Activated CD4-positive, alpha-beta memory T cell treated with anti-CD3 and anti-CD28 coated beads for 36 hours (primary cell): ENCODE results near the gene NPR1. TPM values are rescaled to one million over a fixed set of nuclear protein-coding genes. Genes with fewer than 3 reads are reported as not detected.

ENCODE experiments used
- CTCF ChIA-PET: fragments of 350-600 bp; sonication (Branson Sonifier 250); formaldehyde crosslinking; loops from one replicate; lab custom pipeline; 2021; ENCODE audit warnings: antibody characterized with exemption, inconsistent platforms; lab: Charles Lee
- POLR2A ChIA-PET: fragments of 350-600 bp; sonication (Branson Sonifier 250); formaldehyde crosslinking; loops from one replicate; lab custom pipeline; 2021; ENCODE audit warnings: antibody characterized with exemption; lab: Charles Lee
- DNase-seq: peaks from one replicate; pipeline ENCODE4 v3.0.0-alpha.2; 2020
- H3K27ac Mint-ChIP-seq: one replicate; pipeline ENCODE4 v1.8.0; 2021; ENCODE audit warnings: mixed read lengths
- H3K27me3 Mint-ChIP-seq: one replicate; pipeline ENCODE4 v1.8.0; 2021; ENCODE audit warnings: mixed read lengths
- H3K36me3 Mint-ChIP-seq: one replicate; pipeline ENCODE4 v1.8.0; 2021; ENCODE audit warnings: mixed read lengths
- H3K4me1 Mint-ChIP-seq: one replicate; pipeline ENCODE4 v1.8.0; 2021; ENCODE audit warnings: low read depth, mixed read lengths
- H3K4me3 Mint-ChIP-seq: one replicate; pipeline ENCODE4 v1.8.0; 2021; ENCODE audit warnings: mild to moderate bottlenecking, mixed read lengths
- H3K9me3 Mint-ChIP-seq: one replicate; pipeline ENCODE4 v1.8.0; 2021; ENCODE audit warnings: mixed read lengths
- intact Hi-C: fragments of 100-400 bp; cut with micrococcal nuclease; formaldehyde crosslinking; loops from one replicate; pipeline ENCODE4 v1.15.1; 2023
- total RNA-seq, 2 experiments: library from RNA; stranded (reverse); gene quantifications; one replicate each; pipeline ENCODE4 v1.2.3, GENCODE V29; 2021

The NPR1 gene
- total RNA-seq, 2 experiments from 2014 or later = 0.05 to 0.07 TPM

DNA sequence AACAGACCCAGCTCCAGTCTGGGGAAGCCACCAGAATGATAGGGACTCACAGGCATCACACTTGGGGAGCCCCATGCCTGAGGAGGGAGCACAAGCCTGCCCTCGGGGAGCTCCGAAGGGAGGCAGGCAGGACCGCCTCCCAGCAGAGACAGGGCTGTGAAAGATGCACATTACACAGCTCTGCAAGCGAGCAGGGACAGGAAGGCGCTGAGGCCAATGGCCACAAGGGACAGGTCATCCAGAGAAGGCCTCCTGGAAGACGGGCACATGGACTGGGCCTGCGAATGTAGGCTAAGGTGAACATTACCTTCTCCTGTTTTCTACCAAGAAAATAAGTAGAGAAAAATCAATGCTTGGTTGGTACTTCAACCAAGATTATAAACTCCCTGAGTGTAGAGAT, 4.2 kb downstream of the NPR1 start:
- Mint-ChIP-seq H3K27ac (no peak overlapping the region), H3K27me3 (peaks cover 38% of the 10 kb centered on the region), H3K4me3 (no peak overlapping the region), H3K9me3 (no peaks in the 10 kb centered on the region), H3K4me1 (peaks cover 15% of the 10 kb centered on the region), H3K36me3 (no peaks in the 10 kb centered on the region)
- CTCF ChIA-PET = interaction anchor here (0.6 kb wide), 1 partner anchor 72 kb away, joined by 3 read pairs; no protein-coding TSS in a partner anchor
- intact Hi-C loops = no loop called here
- POLR2A ChIA-PET = no interaction called here
- DNase-seq = no peak

DNA sequence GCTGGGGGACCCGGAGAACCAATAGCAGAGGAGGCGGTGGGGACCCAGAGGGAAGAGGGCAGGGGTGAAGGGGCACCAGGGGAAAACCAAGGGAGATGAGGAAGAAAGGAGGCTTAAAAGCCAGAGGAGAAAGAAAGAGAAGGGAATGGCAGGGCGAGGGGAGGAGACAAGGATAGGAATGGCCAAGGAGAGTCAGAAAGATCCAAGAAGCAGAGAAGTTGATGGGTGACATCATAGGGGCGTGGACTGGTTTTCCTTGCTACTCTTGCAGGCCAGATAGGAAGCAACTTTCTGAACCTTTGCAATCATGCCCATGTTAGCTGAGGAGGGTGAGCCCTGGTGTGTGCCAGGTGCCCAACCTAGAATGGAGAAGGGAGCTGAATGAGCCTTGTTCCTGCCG, 5.4 kb downstream of the NPR1 start:
- Mint-ChIP-seq H3K4me1 (peaks cover 4% of the 10 kb centered on the region), H3K36me3 (no peaks in the 10 kb centered on the region), H3K4me3 (no peak overlapping the region), H3K27ac (no peak overlapping the region), H3K9me3 (no peaks in the 10 kb centered on the region), H3K27me3 (peaks cover 28% of the 10 kb centered on the region)
- intact Hi-C loops = no loop called here
- no peak for DNase-seq
- CTCF ChIA-PET = interaction anchor here (1.0 kb wide), 1 partner anchor 65 kb away, joined by 3 read pairs; no protein-coding TSS in a partner anchor
- POLR2A ChIA-PET = no interaction called here

DNA sequence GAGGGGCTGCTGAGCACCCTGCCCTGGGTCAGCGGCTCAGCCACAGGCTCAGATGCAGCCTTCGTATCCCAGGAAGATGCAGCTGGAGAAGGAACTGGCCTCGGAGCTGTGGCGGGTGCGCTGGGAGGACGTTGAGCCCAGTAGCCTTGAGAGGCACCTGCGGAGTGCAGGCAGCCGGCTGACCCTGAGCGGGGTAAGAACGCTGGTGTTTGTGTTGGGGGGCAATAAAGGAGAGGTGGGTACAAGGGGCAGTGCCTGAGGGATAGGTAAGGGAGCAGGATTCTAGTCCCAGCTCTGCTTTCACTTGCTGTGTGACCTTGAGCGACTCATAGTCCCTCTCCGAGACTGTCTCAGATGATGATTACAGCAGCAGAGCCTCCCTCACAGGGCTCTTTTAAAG, 6.4 kb downstream of the NPR1 start:
- CTCF ChIA-PET = no interaction called here
- Mint-ChIP-seq H3K27ac (no peak overlapping the region), H3K36me3 (no peaks in the 10 kb centered on the region), H3K4me3 (no peak overlapping the region), H3K27me3 (peaks cover 24% of the 10 kb centered on the region), H3K9me3 (no peaks in the 10 kb centered on the region), H3K4me1 (no peaks in the 10 kb centered on the region)
- POLR2A ChIA-PET = no interaction called here
- intact Hi-C loops = no loop called here
- DNase-seq = no peak

DNA sequence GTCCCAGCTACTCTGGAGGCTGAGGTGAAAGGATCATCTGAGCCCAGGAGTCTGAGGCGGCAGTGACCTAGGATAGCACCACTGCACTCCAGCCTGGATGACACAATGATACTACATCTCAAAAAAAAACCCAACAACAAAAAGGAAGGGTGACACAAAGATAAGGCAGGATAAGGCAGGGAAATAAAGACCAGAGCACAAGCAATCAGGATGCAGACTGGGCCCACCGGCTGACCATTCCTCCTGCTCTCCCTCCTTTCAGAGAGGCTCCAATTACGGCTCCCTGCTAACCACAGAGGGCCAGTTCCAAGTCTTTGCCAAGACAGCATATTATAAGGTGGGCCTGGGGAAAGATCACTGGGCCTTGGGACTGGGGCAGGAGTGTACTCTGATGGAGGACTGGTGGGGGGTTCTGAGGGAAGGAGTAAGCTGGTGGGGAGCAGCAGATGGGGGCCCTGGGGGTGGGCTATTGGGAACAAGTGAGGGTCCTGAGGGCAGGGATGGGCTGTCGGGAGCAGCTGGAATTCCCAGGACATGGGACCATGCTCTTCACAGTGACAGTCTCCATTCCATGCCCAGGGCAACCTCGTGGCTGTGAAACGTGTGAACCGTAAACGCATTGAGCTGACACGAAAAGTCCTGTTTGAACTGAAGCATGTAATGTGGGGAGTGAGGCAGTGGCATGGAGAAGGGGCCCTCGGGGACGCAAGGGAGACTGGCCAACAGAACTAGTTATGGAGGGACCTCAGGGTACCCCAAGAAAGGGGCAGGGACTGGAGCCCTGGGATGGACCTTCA, 7.3 kb downstream of the NPR1 start:
- Mint-ChIP-seq H3K27me3 (peaks cover 16% of the 10 kb centered on the region), H3K36me3 (no peaks in the 10 kb centered on the region), H3K4me1 (no peaks in the 10 kb centered on the region), H3K4me3 (no peak overlapping the region), H3K27ac (no peak overlapping the region), H3K9me3 (no peaks in the 10 kb centered on the region)
- intact Hi-C loops = no loop called here
- CTCF ChIA-PET = no interaction called here
- DNase-seq = no peak
- POLR2A ChIA-PET = no interaction called here

DNA sequence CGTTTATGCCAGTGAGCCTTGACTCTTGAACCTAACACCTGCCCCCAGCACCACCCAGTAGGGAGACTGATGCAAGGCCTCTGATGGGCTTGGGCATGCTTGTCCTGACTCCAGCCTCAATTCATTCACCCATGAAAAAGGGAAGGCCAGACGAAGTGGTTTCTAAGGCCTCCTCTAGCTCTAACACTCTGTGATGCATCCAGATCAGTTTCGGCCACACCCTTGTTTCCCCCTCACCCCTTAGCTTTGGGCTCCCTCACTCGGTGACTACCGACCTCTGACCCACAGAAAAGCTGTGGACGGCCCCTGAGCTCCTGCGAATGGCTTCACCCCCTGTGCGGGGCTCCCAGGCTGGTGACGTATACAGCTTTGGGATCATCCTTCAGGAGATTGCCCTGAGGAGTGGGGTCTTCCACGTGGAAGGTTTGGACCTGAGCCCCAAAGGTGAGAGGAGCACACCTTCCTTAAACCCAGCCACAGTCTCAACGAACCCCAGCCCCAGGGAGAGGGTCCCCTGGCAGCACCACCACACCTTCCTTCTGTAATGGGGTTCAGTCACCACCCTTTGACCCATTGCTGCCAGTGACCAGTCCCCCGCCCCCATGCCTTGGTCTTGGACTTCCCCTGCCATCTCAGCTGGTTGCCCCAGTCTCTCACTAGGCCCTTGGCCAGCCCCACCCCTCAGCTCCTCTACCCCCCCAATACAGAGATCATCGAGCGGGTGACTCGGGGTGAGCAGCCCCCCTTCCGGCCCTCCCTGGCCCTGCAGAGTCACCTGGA, 9.0 kb downstream of the NPR1 start:
- CTCF ChIA-PET = no interaction called here
- no peak for DNase-seq
- POLR2A ChIA-PET = interaction anchor here (0.5 kb wide), 1 partner anchor 136 kb away, joined by 3 read pairs; no protein-coding TSS in a partner anchor
- Mint-ChIP-seq H3K27ac (no peak overlapping the region), H3K36me3 (no peaks in the 10 kb centered on the region), H3K9me3 (no peaks in the 10 kb centered on the region), H3K4me1 (peaks cover 4% of the 10 kb centered on the region), H3K27me3 (peaks cover 5% of the 10 kb centered on the region), H3K4me3 (no peak overlapping the region)
- intact Hi-C loops = no loop called here

DNA sequence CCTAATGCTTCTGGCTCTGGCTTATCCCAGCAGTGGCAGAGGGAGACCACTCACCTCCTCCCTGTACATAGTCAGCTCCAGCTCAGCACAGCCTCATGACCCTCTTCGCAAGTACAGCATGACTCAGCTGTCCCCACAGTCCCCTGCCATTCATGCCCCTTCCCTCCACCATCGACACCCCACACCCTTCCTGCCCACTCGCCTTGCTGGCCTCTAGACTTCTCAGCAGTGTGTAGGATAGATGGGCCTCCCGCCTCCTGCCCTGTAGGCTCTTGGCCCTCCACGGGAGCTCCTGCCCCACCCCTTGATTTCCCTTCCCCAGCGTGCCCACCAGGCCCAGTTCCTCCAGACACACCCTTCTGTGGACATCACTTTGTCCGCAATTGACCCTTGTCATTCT, 9.8 kb downstream of the NPR1 start:
- POLR2A ChIA-PET = no interaction called here

DNA sequence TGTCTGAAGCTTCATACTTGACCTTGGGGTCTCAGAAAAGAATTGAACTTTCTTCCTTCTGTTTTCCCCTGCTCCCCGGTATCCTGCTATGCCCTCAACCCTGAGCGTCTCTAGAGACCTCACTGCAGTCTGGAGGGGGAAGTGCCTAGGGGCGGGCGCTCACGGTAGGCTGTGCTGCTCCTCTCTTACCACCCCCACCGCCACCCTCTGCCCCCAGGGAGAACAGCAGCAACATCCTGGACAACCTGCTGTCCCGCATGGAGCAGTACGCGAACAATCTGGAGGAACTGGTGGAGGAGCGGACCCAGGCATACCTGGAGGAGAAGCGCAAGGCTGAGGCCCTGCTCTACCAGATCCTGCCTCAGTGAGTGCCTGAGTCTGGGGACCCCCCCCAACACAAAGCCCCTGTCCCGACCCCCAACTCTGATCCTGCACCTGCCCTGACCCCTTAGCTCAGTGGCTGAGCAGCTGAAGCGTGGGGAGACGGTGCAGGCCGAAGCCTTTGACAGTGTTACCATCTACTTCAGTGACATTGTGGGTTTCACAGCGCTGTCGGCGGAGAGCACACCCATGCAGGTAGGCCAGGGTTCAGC, 10.3 kb downstream of the NPR1 start:
- intact Hi-C loops = no loop called here
- CTCF ChIA-PET = no interaction called here
- no peak for DNase-seq
- Mint-ChIP-seq H3K36me3 (no peaks in the 10 kb centered on the region), H3K4me3 (no peak overlapping the region), H3K4me1 (peaks cover 4% of the 10 kb centered on the region), H3K27me3 (peaks cover 4% of the 10 kb centered on the region), H3K27ac (no peak overlapping the region), H3K9me3 (no peaks in the 10 kb centered on the region)
- POLR2A ChIA-PET = interaction anchor here (0.5 kb wide), 1 partner anchor 25 kb away, joined by 4 read pairs; no protein-coding TSS in a partner anchor

More for the DNA sequence above, 9.8 kb downstream of the NPR1 start:
- CTCF ChIA-PET = no interaction called here
- Mint-ChIP-seq H3K9me3 (no peaks in the 10 kb centered on the region), H3K36me3 (no peaks in the 10 kb centered on the region), H3K4me3 (no peak overlapping the region), H3K27me3 (peaks cover 5% of the 10 kb centered on the region), H3K27ac (no peak overlapping the region), H3K4me1 (peaks cover 4% of the 10 kb centered on the region)
- intact Hi-C loops = no loop called here
- no peak for DNase-seq

DNA sequence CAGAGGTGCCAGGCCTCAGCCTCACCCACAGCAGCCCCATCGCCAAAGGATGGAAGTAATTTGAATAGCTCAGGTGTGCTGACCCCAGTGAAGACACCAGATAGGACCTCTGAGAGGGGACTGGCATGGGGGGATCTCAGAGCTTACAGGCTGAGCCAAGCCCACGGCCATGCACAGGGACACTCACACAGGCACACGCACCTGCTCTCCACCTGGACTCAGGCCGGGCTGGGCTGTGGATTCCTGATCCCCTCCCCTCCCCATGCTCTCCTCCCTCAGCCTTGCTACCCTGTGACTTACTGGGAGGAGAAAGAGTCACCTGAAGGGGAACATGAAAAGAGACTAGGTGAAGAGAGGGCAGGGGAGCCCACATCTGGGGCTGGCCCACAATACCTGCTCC, 15.0 kb downstream of the NPR1 start:
- H3K27me3 Mint-ChIP-seq = no peaks in the 10 kb centered on the region
- H3K4me3 Mint-ChIP-seq = no peak overlapping the region
- intact Hi-C loops = no loop called here
- H3K36me3 Mint-ChIP-seq = no peaks in the 10 kb centered on the region
- H3K4me1 Mint-ChIP-seq = peaks cover 4% of the 10 kb centered on the region
- H3K27ac Mint-ChIP-seq = no peak overlapping the region
- ChIA-PET POLR2A (no interaction called here), CTCF (no interaction called here)
- no peaks in the 10 kb centered on the region for H3K9me3 Mint-ChIP-seq
- DNase-seq = no peak

DNA sequence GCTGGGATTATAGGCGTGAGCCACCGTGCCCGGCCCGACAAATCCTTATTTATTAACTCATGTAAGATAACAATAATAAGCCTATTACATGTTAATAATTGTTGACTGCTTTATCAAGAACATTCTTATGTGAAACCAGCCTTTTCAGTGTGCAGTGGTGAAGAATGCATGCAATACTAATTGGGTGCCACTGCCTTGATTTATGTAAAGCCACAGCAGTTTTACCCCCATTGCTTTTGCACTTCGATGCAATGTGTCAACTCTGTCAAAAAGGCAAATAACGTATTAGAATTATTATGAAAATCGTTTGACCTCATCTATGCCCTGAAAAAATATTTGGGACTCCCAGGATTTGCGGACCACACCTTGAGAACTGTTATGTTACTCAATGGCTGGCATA, 18.3 kb downstream of the NPR1 start:
- H3K4me1 Mint-ChIP-seq = no peaks in the 10 kb centered on the region
- no peak overlapping the region for H3K4me3 Mint-ChIP-seq
- H3K9me3 Mint-ChIP-seq = no peaks in the 10 kb centered on the region
- H3K27ac Mint-ChIP-seq = no peak overlapping the region
- intact Hi-C loops = no loop called here
- H3K27me3 Mint-ChIP-seq = no peaks in the 10 kb centered on the region
- CTCF ChIA-PET = no interaction called here
- no peak for DNase-seq
- POLR2A ChIA-PET = no interaction called here
- H3K36me3 Mint-ChIP-seq = no peaks in the 10 kb centered on the region

DNA sequence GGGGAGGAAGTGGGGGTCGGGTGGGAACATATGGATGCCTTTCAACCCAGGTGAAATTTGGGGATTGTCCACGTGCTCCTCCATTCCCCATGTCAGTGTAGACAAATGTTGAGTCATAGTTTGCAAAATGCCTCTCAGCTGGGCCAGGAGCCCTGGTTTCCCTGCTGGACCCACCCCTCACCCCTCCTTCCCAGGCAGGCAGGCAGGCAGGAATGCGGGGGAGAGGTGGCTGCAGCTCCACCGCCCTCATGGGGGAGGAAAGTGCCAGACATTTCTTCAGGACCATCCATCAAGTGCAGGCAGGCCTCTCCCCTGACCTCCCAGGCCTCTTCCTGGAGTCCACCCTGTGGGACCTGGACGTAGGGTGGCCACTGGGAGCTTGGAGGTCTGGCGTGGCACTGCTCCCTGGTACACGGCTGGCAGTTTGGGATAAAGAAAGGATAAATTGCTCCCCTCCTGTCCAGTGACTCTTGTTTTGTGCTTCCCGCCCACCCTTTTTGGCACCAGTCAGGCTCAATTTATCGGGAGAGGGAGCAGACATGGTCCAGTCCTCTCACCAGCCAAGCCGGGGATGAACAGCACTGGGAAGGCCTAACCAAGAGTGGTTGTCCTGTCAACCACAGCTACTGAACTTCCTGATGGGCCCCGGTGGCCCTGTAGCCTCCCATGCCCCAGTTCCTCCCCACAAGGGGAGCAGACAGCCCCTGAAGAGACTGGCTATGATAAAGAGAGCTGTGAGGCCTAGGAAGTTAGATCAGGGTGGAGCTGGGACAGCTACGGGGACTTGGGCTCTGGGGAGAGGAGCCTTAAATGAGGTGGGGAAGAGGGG, 18.9 kb downstream of the NPR1 start:
- no peak for DNase-seq
- Mint-ChIP-seq H3K27me3 (no peaks in the 10 kb centered on the region), H3K27ac (no peak overlapping the region), H3K4me3 (no peak overlapping the region), H3K4me1 (no peaks in the 10 kb centered on the region), H3K36me3 (no peaks in the 10 kb centered on the region), H3K9me3 (no peaks in the 10 kb centered on the region)
- intact Hi-C loops = no loop called here
- ChIA-PET POLR2A (no interaction called here), CTCF (no interaction called here)

DNA sequence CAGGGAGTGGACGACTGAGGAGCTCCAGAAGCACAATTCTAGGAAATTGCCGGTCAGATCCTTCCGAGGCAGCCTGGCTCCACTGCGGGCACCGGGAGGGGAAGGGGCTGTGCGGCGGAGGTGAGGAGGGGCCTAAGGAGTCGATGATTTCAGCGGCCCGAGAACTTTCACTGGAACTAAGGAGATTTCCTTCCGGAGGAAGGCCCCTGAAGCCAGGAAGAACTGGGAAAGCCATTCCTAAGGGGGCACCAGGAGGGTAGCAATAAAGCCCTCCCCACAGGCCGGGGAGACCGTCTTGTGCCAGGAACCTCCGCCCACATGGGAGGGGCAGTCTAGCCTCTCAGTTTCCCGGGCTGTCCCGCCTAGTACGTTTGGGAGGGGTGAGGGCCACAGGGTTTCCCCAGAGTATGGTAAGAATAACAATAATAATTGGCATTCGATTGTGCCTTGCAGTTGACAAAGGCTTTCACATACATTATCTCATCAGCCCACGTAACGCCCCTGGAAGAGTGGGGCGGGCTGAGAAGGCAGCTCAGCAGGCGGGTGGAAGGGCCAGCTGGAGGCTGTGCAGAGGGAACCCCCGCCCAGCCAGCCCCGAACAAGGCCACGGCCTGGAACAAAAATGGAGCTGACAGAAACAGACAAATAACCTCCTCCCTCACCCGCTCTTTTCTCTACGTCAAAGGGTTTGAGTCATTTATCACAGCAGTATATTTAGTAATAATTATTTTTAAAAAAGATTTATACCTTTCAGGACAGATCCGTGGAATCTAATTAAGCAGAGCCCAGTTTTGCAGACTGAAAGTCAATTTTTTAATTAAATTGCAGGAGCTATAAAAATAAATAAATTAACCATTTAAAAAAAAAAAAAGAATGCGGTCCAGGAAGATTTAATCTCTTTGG, 19.8 kb downstream of the NPR1 start:
- POLR2A ChIA-PET = no interaction called here
- Mint-ChIP-seq H3K4me3 (no peak overlapping the region), H3K4me1 (no peaks in the 10 kb centered on the region), H3K36me3 (no peaks in the 10 kb centered on the region), H3K27ac (no peak overlapping the region), H3K9me3 (no peaks in the 10 kb centered on the region), H3K27me3 (no peaks in the 10 kb centered on the region)
- no peak for DNase-seq
- CTCF ChIA-PET = no interaction called here
- intact Hi-C loops = no loop called here
